ENCODE results near the gene TLK2.

TLK2 gene

GRCh38 chr17:62652251-62653001 lies 173.8 kb downstream of the TLK2 start (continued):
- TF ChIP-seq SCRT2 (tag by site-specific recombination; IDR thresholded peaks at IDR 0.05): peak; percentile 61
- TF ChIP-seq ZNF169 (tag by site-specific recombination; IDR thresholded peaks at IDR 0.05): no peak
- TF ChIP-seq ZNF837 (tag by site-specific recombination; IDR thresholded peaks at IDR 0.05): no peak
- TF ChIP-seq, protein P1, sequence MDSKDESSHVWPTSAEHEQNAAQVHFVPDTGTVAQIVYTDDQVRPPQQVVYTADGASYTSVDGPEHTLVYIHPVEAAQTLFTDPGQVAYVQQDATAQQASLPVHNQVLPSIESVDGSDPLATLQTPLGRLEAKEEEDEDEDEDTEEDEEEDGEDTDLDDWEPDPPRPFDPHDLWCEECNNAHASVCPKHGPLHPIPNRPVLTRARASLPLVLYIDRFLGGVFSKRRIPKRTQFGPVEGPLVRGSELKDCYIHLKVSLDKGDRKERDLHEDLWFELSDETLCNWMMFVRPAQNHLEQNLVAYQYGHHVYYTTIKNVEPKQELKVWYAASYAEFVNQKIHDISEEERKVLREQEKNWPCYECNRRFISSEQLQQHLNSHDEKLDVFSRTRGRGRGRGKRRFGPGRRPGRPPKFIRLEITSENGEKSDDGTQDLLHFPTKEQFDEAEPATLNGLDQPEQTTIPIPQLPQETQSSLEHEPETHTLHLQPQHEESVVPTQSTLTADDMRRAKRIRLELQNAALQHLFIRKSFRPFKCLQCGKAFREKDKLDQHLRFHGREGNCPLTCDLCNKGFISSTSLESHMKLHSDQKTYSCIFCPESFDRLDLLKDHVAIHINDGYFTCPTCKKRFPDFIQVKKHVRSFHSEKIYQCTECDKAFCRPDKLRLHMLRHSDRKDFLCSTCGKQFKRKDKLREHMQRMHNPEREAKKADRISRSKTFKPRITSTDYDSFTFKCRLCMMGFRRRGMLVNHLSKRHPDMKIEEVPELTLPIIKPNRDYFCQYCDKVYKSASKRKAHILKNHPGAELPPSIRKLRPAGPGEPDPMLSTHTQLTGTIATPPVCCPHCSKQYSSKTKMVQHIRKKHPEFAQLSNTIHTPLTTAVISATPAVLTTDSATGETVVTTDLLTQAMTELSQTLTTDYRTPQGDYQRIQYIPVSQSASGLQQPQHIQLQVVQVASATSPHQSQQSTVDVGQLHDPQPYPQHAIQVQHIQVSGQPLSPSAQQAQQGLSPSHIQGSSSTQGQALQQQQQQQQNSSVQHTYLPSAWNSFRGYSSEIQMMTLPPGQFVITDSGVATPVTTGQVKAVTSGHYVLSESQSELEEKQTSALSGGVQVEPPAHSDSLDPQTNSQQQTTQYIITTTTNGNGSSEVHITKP (tag by site-specific recombination; IDR thresholded peaks at IDR 0.05): peak; percentile 83
- TF ChIP-seq, protein P2, sequence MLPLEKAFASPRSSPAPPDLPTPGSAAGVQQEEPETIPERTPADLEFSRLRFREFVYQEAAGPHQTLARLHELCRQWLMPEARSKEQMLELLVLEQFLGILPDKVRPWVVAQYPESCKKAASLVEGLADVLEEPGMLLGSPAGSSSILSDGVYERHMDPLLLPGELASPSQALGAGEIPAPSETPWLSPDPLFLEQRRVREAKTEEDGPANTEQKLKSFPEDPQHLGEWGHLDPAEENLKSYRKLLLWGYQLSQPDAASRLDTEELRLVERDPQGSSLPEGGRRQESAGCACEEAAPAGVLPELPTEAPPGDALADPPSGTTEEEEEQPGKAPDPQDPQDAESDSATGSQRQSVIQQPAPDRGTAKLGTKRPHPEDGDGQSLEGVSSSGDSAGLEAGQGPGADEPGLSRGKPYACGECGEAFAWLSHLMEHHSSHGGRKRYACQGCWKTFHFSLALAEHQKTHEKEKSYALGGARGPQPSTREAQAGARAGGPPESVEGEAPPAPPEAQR (tag by site-specific recombination; IDR thresholded peaks at IDR 0.05): no peak
- no peak for TF ChIP-seq GFI1B (tag by site-specific recombination; IDR thresholded peaks at IDR 0.05)
- TF ChIP-seq ZNF518A (tag by site-specific recombination; conservative IDR thresholded peaks at IDR 0.05; ENCODE audit: low read depth): no peak
- TF ChIP-seq REPIN1 (tag by site-specific recombination; IDR thresholded peaks at IDR 0.05; ENCODE audit: low read depth): no peak
- no peak for TF ChIP-seq SCRT1 (tag by site-specific recombination; IDR thresholded peaks at IDR 0.05; ENCODE audit: borderline replicate concordance)
- TF ChIP-seq ZNF341 (tag by site-specific recombination; IDR thresholded peaks at IDR 0.05; ENCODE audit: low read depth): peak; percentile 94
- TF ChIP-seq, protein P3, sequence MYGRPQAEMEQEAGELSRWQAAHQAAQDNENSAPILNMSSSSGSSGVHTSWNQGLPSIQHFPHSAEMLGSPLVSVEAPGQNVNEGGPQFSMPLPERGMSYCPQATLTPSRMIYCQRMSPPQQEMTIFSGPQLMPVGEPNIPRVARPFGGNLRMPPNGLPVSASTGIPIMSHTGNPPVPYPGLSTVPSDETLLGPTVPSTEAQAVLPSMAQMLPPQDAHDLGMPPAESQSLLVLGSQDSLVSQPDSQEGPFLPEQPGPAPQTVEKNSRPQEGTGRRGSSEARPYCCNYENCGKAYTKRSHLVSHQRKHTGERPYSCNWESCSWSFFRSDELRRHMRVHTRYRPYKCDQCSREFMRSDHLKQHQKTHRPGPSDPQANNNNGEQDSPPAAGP (tag by site-specific recombination; IDR thresholded peaks at IDR 0.05): no peak
- TF ChIP-seq ZNF701 (tag by site-specific recombination; IDR thresholded peaks at IDR 0.05): 0 out of 2 replicates have a peak, but pooled peaks have one; percentile 54
- TF ChIP-seq SETDB1 (IDR thresholded peaks at IDR 0.05; ENCODE audit: insufficient read length, low read length): no peak
- TF ChIP-seq, protein P4, sequence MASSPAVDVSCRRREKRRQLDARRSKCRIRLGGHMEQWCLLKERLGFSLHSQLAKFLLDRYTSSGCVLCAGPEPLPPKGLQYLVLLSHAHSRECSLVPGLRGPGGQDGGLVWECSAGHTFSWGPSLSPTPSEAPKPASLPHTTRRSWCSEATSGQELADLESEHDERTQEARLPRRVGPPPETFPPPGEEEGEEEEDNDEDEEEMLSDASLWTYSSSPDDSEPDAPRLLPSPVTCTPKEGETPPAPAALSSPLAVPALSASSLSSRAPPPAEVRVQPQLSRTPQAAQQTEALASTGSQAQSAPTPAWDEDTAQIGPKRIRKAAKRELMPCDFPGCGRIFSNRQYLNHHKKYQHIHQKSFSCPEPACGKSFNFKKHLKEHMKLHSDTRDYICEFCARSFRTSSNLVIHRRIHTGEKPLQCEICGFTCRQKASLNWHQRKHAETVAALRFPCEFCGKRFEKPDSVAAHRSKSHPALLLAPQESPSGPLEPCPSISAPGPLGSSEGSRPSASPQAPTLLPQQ (tag by site-specific recombination; IDR thresholded peaks at IDR 0.05): no peak
- no peak for TF ChIP-seq ZNF146 (tag by site-specific recombination; IDR thresholded peaks at IDR 0.05)
- no peak for TF ChIP-seq ZNF558 (tag by site-specific recombination; IDR thresholded peaks at IDR 0.05)
- TF ChIP-seq ZNF10 (tag by site-specific recombination; IDR thresholded peaks at IDR 0.05): no peak
- no peak for TF ChIP-seq ZNF23 (tag by site-specific recombination; IDR thresholded peaks at IDR 0.05; ENCODE audit: borderline replicate concordance)
- peak; percentile 50; the same call in 1 of the 2 replicates for TF ChIP-seq ZXDB (tag by site-specific recombination; IDR thresholded peaks at IDR 0.05)
- no peak for TF ChIP-seq ZNF26 (tag by site-specific recombination; IDR thresholded peaks at IDR 0.05)
- TF ChIP-seq OSR2 (tag by site-specific recombination; IDR thresholded peaks at IDR 0.05): no peak
- no peak for TF ChIP-seq ZNF571 (tag by site-specific recombination; IDR thresholded peaks at IDR 0.05)
- no peak for TF ChIP-seq AEBP2 (tag by site-specific recombination; IDR thresholded peaks at IDR 0.05; ENCODE audit: borderline replicate concordance)
- no peak for TF ChIP-seq ZNF175 (tag by site-specific recombination; IDR thresholded peaks at IDR 0.05)

All from HEK293 (cell line).